HG03060 (cell line): ENCODE results near the gene TRIM63.

Source experiments
- ATAC-seq: cut with Tn5 transposase; IDR thresholded peaks from one replicate; pipeline ENCODE4 v1.9.1; 2021; ENCODE audit warnings: low read depth, moderate number of reproducible peaks; ENCODE audit not compliant: unreplicated experiment

The TRIM63 gene

DNA sequence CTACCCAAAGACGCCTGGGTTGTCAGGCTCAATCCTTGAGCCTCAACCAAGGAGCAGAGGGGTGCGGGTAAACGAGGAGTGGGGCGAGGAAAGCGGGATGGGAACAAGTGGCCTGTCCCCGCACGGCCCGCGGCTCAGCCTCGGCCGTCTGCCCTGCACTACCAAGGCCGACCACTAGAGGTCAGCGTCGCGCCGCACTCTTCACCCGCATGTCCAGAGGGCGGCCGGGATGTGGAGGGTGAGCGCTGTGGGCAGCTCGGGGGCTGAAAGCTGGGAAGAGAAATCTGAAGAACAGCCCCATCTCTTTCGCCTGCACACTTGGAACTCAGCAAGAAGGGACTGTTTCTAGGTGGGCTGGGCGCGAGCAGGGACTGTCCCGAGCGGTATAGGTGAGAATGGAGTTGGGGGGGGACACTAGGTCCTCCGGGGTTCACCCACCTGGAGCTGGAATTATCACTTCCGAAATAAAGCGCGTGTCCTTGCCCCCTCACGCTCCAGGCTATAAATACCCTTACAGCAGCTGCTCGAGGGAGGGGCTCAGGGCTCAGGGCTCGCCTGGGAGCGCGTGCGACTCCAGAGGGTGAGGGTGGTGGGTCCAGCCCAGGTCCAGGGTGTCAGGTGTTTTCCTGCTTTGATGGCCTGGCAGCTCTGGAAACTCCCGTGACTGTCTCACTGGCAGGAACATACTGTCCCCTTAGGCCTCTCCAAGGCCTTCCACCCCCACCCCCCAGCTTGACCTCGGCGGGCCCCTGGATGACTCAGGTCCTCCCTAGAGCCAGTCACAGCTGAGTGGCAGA, 31.3 kb downstream of the TRIM63 start:
- no peak for ATAC-seq

DNA sequence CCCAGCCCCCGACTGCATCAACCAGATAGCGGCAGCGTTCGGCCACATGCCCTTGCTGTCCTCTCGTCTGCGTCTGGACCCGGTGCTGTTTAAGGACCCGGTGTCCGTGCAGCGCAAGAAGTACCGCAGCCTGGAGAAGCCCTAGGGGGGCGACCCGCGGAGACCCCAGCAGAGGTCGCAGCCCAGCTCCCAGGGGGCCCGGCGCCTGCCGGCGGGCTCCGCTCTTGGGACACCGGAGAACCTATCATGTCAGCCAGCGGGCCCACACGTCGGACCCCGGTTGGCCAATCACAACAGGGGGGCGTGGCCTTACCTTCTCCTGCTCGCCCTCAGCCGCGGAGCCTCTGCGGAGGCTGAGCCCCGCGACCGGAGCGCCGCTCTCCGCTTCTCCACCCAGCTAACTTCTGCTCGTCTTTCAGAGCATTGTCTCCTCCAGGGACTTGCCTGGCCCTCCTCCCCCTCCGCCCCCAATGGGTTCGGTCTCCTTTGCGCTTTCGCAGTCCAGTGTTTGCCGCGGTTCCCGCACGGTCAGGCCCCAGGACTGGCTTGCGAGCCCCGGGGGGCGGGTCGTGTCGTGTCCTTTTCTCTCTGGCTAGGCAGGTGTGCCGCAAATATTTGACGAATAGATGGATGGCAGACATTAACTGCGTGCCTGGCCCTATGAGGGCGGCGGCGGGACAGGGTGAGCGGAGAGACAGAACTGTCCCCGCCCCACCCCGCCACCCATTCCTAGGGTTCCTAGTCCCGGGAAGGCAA, 32.0 kb downstream of the TRIM63 start:
- no peak for ATAC-seq

DNA sequence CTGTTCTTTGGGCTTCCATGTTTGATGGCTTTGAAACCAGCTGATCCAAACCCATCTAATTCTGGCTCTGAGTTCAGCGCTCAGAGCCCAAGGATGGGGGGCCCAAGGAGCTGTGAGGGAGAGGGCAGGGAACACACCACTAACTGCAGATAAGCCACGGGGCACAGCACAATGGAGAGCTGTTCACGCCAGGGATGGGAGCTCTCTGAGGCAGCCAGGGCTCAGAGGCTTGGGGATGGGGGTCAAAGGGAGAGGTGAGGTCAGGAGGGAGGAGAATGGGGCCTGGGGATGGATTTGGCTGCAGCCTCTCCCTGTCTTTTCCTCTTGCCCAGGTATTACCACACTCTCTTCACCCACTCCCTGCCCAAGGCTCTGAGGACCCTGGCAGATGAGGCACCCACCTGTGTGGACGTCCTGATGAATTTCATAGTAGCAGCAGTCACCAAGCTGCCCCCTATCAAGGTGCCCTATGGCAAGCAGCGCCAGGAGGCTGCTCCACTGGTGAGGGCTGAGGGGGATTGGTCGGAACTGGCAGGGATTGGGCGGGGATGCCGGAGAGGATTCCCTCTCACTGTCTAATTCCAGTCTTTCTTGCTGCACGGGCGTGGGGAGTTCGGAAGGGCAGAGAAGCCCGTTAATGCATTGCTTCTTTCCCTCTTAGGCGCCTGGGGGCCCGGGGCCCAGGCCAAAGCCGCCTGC, 32.8 kb downstream of the TRIM63 start:
- ATAC-seq: no peak

DNA sequence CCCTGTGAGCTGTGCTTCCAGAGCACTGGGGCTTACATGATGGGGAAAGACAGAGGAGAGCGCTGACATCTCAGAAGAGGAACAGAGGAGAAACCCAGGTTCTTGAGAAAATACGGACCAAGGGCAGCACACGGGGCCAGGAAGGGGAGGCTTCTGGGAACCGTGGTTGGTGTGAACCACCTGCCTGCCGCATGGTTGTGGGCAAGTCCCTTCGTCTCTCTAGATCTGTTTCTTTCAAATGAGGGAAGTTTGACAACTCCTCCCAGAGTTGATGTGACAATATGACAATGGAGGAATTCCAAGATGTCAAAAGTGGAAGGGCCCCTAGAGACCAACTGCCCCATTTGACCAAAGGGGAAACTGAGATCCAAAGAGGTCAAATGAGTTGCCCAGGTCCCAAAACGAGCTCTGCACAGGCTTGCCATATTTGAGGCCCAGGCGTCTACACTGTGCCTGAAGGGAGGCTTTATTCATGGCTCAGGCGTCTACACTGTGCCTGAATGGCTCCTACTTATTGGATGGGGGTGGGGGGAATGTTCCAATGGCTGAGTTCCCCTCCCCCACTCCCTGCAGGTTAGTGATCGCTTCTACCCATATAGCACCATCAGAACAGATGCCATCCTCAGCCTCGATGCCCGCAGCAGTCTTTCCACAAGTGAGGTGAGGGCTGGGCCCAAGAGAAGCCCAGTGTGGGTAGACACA, 34.6 kb downstream of the TRIM63 start:
- no peak for ATAC-seq

DNA sequence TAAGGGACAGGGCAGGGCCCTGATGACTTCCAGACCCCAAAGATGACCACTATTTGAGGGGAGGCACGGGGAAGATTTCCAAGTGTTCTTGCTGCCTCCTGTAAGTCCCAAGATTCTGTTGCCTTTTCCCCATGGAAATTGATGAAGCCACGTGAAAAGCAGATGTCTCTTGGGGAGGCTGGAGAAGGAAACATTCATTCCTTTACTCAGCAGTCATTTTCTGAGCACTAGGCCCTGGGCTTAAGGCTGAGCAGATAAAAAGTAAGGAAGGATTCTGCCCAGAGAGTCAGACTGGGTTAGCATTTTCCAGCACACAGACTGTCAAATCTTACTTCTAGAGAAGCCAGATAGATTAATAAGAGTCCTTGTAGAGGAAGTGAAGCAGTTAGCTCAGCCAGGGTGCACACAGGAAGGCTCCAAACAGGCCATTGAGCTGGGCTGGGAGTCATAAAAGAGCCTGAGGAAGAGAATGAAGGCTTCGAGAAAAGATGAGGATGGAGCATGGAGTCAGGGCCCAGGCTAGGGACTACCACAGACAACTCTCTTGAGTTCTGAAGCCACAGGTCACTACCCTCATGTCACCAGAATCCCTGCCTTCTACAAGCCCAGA, 35.7 kb downstream of the TRIM63 start:
- ATAC-seq: no peak

DNA sequence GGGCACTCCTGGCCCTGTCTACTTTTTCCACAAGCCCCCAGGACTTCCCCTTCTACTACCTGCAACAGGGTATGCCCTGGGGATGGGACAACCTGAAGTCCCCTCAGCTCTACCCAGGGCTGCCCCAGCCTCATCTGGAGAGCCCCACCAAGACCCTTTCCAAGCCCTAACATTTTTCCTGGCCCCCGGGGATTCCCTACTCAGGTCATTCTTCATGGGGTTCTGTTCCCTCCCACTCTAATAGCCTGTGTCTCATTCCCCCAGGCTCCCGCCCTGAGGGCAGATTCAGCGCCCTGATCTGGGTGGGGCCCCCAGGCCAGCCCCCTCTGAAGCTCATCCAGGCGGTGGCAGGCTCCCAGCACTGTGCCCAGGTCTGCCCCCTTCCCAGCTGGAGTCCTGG, 36.2 kb downstream of the TRIM63 start:
- ATAC-seq: no peak

DNA sequence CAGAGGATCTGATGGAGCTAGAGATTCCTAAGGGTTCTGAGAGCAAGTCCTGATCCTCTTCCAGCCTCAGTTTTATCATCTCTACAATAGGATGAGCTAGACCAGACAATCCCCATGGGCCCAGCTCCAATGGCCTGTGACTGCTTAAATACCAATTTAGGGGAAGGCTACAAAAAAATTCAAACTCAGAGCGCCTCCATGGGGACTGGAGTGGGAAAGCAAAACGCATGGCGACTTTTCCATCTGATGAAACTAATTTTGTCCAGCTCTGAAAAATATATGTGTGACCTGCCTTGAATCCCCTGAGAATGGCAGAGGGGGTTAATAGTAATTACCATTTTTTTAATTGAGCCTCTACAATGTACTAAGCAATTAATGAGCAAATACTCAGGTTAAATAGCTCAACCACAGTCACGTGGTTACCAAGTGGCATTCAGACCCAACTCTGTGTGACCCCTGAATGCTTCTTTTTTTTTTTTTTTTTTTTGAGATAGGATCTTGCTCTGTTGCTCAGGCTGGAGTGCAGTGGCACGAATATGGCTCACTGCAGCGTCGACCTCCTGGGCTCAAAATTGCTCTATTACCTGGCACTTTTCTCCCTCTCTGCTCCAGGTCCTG, 37.5 kb downstream of the TRIM63 start:
- ATAC-seq: no peak

DNA sequence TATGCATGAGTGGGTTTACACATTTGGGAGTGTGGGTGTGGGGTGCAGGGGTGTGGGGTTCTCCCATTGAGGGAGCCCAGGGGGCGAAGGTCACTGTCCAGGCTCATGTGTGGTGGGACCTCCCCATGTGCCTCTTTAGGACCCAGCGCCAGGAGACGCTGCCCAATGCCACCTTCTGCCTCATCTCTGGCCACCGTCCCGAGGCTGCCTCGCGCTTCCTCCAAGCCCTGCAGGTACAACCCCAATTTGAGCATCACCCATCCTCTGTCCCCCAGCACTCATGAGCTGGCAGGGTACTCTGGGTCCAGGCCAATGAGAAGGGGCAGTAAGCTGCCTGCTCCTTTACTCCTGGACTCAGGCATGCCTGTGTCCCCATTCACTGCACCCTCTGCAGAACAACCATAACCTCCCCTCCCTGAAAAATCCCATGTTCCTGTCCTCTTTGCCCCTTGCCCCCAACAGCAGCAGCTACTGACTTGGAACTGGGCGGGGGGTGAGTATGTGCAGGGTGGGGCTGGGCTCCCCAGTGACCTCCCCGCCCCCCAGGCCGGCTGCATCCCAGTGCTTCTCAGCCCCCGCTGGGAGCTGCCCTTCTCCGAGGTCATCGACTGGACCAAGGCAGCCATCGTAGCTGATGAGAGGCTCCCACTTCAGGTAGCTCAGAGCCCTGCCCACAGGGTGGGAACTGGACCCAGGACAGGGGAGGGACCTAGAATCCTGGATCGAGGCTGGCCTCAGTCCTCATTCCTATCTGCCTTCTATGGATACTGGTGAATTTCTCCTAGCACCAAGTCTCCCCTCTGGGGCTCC, 38.2 kb downstream of the TRIM63 start:
- no peak for ATAC-seq

DNA sequence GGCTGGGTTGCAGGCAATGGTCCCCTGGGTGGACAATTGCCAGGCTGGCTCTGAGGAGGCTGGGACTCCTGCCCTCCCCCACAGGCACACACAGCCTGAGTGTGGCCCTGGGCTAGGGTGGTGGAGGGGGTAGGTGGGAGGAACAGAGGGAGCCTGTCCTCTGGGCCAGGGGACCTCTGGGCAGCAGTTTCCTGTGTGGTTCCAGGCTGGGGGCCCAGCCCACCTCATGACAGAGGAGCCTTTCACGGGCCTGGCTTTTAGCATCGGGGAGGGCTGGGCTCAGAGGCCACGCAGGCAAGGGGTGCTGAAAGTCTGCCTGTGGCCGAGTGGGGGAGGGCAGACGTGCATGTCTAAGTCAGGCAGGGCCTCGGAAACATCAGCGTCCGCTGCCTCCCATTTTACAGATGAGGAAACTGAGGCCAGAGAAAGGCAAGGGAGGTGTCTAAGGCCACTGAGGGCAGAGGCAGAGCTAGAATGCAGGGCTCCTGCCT, 38.9 kb downstream of the TRIM63 start:
- ATAC-seq: no peak

DNA sequence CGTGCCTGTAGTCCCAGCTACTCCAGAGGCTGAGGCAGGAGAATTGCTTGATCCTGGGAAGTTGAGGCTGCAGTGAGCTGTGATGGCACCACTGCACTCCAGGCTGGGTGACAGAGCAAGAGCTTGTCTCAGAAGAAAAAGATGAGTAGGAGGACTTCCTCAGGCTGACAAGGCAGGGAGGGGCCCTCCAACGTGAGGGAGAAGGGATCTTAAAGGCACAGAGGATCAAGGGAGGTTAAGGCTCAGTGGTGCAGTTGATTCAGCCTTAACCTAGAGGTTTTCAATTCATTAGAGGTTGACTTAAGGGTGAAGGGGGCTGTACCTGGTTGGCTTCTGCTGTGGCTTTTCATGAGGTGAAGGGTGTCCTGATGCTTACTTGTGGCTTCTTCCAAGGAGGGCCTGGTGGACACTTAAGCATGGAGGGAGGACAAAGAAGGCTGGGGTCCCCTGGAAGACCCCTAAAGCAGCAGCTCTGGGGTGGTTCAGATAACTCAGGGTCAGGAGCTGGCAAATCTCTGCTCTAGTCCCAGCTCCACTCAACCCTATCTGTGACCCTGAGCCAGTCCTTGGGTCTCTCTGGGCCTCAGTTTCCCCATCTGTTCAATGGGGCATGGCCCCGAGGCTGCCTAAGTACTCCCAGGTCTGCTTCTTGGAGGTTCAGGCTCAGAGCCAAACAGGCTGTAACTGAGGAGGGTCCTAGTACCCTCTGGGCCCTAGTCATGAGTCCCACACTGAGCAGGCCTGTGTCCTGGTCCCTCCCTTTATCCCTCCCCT, 39.5 kb downstream of the TRIM63 start:
- no peak for ATAC-seq

DNA sequence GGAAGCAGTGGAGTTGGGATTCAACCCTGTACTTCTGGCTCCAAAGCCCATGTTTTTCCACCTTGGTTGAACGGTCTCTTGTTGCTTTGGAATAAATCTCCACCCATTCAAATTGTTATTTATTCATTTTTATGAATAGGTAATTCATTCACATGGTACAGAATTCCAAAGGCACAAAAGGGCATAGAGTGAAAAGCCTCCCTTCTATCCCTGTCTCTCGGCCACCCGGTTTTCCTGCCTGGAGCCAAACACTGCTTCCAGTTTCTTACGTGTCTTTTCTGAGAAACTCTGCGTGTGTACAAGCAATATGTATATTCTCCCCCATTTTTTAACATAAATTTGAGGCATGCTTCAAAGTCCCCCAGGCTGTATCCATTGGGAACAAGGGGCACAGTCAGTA, 41.9 kb downstream of the TRIM63 start:
- ATAC-seq: no peak

DNA sequence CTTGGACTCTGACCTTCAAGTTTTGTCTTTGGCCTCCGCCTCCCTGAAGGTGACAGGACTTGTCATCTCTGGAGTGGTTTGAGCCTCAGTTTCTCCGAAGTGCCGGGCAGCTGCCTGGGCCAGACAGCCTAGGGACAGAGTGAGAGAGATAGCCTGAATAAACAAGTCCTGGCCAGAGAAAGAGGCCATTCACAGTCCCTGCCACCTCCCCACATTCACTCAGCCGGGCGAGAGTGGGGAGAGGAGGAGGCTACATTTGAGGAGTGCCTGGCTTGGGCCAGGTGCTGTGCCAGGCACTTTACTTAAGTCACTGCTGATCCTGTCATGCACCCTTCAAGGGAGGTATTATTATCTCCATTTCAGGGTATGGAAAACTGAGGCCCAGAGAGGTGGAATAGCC, 42.4 kb downstream of the TRIM63 start:
- no peak for ATAC-seq

DNA sequence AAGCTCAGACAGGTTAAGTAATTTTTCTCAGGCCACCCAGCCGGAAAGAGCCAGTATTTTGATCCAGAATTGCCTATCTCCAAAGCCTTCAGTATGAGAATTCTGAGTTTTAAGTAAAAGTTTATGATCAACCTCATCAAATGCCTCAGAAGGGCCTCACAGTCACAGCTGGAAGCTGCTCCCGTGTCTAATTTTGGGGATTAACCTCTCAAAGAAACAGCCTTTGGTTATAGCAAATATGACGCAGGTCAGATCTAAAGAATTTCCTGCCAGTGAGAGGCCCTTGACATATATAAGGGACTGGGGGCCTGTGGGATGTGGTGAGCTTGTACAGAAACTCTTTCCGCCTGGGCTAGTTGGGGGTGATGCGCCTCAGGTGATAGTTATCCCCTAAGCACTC, 43.6 kb downstream of the TRIM63 start:
- ATAC-seq: no peak

DNA sequence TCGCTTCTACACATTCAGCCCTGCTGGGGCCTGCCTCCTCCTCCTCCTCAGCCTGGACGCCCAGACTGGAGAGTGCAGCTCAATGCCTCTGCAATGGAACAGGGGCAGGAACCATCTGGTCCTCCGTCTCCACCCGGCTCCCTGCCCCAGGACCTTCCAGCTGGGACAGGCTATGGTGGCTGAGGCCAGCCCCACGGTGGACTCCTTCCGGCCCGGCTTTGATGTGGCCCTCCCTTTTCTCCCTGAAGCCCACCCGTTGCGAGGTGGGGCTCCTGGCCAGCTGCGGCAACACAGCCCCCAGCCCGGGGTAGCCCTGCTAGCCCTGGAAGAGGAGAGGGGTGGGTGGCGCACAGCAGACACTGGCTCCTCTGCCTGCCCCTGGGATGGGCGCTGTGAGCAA, 44.4 kb downstream of the TRIM63 start:
- ATAC-seq: no peak

DNA sequence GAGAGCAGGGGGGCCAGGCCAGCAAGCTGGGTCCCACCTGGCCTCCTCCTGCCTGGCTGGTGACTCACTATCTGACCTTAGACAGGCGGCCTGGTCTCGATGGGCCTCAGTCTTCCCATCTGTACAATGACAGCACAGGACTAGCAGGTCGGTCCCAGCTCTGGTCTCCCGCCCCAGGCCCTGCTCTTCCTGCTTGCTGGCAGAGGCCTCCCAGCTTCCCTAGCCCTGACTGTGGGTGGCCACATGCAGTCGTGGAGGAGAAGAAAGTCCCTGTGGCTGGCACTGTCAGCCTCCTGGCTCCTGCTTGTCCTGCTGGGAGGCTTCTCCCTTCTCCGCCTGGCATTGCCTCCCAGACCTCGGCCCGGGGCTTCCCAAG, 45.0 kb downstream of the TRIM63 start:
- no peak for ATAC-seq

DNA sequence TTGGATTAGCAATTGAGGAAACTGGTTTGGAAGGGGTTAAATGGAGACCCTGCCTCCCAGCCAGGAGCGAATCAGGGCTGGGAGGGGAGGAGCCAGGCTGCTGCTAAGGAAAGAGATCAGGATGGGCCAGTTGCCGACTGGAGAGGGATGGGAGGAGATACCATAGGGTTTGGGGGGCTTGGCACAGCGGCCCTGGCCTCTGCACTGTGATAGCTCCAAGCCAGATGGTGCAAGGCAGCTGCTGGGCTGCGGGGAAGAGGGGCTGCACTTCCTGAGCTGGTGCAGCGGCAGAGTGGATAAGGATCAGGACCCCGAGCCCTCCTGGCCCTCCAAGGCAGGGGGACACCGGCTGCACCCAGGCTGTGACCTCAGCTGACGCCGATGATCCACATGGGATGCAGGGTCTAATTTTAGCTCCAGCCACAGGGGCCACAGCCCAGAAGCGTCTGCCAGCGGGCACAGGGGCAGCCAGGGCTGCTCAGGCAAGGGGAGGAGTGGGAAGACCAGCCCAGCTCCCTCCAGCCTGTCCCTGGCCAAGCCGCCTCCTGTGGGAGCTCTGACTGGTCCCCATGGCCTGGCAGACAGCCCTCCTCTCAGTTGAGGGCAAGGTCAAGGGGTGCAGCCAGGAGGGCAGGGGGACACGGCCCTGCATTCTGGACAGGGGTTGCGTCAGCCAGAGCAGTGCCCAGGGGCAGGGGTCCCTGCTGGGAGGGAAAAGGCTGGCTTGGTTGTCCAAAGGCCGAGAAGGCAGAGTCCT, 45.6 kb downstream of the TRIM63 start, which contains the start of gene EXTL1:
Gene EXTL1 (plus strand): TSS at position 129 of the 757 bp plus-strand sequence. CDS start 872 bp downstream, outside the sequence.
- ATAC-seq: no peak

DNA sequence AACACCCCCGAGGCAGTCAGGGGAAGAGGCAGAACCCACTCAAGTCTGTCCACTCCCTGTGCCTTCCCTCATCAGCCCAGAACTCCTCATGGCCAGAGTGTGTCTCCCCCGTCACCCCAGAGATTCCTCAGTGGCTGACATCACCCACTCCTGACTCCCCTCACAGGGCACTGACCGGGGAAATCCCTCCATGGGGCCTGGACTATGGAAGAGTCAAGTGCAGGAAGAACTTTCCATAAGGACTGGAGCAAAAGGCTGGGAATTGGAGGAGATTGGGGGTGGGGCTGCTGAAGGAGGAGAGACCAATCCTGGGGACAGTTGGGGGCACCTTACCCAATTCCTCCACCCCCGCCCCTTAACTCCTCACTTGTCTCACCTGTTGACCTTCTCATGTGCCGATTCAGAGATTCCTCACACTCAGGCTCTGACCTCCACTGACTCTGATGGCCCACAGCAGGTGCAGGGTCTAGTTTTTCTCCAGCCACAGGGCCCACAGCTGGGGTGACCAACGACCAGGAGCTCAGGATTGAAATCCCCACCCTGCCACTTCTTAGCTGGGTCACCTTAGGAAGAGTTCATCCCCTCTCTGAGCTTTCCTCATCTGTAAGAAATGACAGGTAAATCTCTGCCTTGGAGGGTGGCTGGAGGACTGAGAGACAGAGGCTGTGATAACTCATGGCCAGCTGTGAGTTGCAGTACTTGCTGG, 46.3 kb downstream of the TRIM63 start:
- ATAC-seq: no peak
